GM23248 (cell line): Measurements from ENCODE around the gene FAM168B. TPM values are rescaled to one million over a fixed set of nuclear protein-coding genes. Genes with fewer than 3 reads are reported as not detected.

Experiments used
- DNase-seq: peaks from one replicate; pipeline ENCODE4 v3.0.0-alpha.2; 2015
- H2AFZ ChIP-seq: fragments of 200-600 bp; sonication (generic); 2 replicates; pipeline ENCODE4 v1.6.1; 2016; ENCODE audit warnings: antibody characterized with exemption
- H3F3A ChIP-seq: fragments of 200-600 bp; sonication (generic); 2 replicates; pipeline ENCODE4 v1.6.1; 2016; ENCODE audit warnings: mild to moderate bottlenecking, antibody characterized with exemption, mixed run types; ENCODE audit not compliant: insufficient read depth
- H3K27ac ChIP-seq: fragments of 200-600 bp; sonication (generic); 2 replicates; pipeline ENCODE4 v1.5.1; 2016; ENCODE audit warnings: mild to moderate bottlenecking
- H3K27me3 ChIP-seq: fragments of 200-600 bp; sonication (generic); replicated peaks from 2 replicates; pipeline ENCODE4 v1.6.1; 2016; ENCODE audit warnings: mild to moderate bottlenecking; ENCODE audit not compliant: insufficient read depth
- H3K36me3 ChIP-seq: fragments of 200-600 bp; sonication (generic); 2 replicates; pipeline ENCODE4 v1.6.1; 2016; ENCODE audit warnings: low read depth, mild to moderate bottlenecking
- H3K4me1 ChIP-seq: fragments of 200-600 bp; sonication (generic); 2 replicates; pipeline ENCODE4 v1.6.1; 2016; ENCODE audit warnings: mild to moderate bottlenecking; ENCODE audit not compliant: insufficient read depth
- H3K4me2 ChIP-seq: fragments of 200-600 bp; sonication (generic); one replicate; pipeline ENCODE4 v1.6.1; 2016; ENCODE audit warnings: mild to moderate bottlenecking; ENCODE audit not compliant: unreplicated experiment
- H3K4me3 ChIP-seq: fragments of 200-600 bp; sonication (generic); 2 replicates; pipeline ENCODE4 v1.5.1; 2016; ENCODE audit warnings: mild to moderate bottlenecking
- H3K79me2 ChIP-seq: fragments of 200-600 bp; sonication (generic); 2 replicates; pipeline ENCODE4 v1.6.1; 2016; ENCODE audit warnings: mild to moderate bottlenecking; ENCODE audit not compliant: insufficient read depth
- H3K9ac ChIP-seq: fragments of 200-600 bp; sonication (generic); 2 replicates; pipeline ENCODE4 v1.6.1; 2016; ENCODE audit warnings: mild to moderate bottlenecking
- H3K9me2 ChIP-seq: fragments of 200-600 bp; sonication (generic); 2 replicates; pipeline ENCODE4 v1.6.1; 2016; ENCODE audit warnings: mixed run types, mild to moderate bottlenecking, moderate library complexity; ENCODE audit not compliant: insufficient read depth
- H3K9me3 ChIP-seq: fragments of 200-600 bp; sonication (generic); one replicate; pipeline ENCODE4 v1.6.1; 2017; ENCODE audit warnings: low read depth
- H4K20me1 ChIP-seq: fragments of 200-600 bp; sonication (generic); 2 replicates; pipeline ENCODE4 v1.6.0; 2016; ENCODE audit not compliant: insufficient read depth
- EZH2 ChIP-seq: fragments of 200-600 bp; sonication (generic); IDR thresholded peaks from 2 replicates; pipeline ENCODE4 v1.6.1; 2018; ENCODE audit warnings: antibody characterized with exemption, mild to moderate bottlenecking; ENCODE audit not compliant: insufficient read depth, poor library complexity, severe bottlenecking
- EZH2phosphoT487 ChIP-seq: fragments of 200-600 bp; sonication (generic); IDR thresholded peaks from 2 replicates; pipeline ENCODE4 v1.6.1; 2018; ENCODE audit warnings: antibody characterized with exemption, moderate library complexity, mild to moderate bottlenecking, low read depth; ENCODE audit not compliant: insufficient read depth
- WGBS, 2 experiments: methylation state at CpG; one replicate each; pipeline ENCODE4 v1.1.6; 2015 to 2017; ENCODE audit warnings: low lambda C conversion rate in 2 of 2, low coverage in 1 of 2; ENCODE audit errors: missing lambda C conversion rate in 2 of 2; 5-methylcytosine and 5-hydroxymethylcytosine counted together
- in situ Hi-C: fragments of 300-500 bp; cut with MboI; formaldehyde crosslinking; loops from 2 replicates; pipeline ENCODE4 v1.15.0; 2020
- polyA plus RNA-seq: library from polyadenylated mRNA; unstranded; fragments of >200 nt; fragmentation: Nextera tagmentation; extraction: Ambion mirVana; gene quantifications from 2 replicates; pipeline ENCODE4 v1.2.1, GENCODE V29; 2016
- total RNA-seq: library from RNA; depleted of rRNA; stranded (reverse); fragments of >200 nt; shearing (Covaris generic); gene quantifications from 2 replicates; pipeline ENCODE4 v1.2.3, GENCODE V29; 2014

The FAM168B gene
- total and polyA plus RNA-seq, 2 experiments from 2014 or later, result 47.6 to 125 TPM

- Histone ChIP-seq H4K20me1 (no peaks in the 10 kb centered on the region), H3K4me1 (no peaks in the 10 kb centered on the region), H3K36me3 (peaks cover 40% of the 10 kb centered on the region; the same call in 1 of the 2 replicates), H3K9me3 (no peaks in the 10 kb centered on the region), H3K27ac (no peak overlapping the region), H3K9me2 (no peaks in the 10 kb centered on the region), H3K4me2 (no peak overlapping the region), H3K27me3 (no peaks in the 10 kb centered on the region), H3K4me3 (no peak overlapping the region), H2AFZ (no peak overlapping the region), H3F3A (peaks cover 5% of the 10 kb centered on the region; the same call in 1 of the 2 replicates), H3K79me2 (peaks cover 43% of the 10 kb centered on the region), H3K9ac (no peak overlapping the region)
- in situ Hi-C loops, result no loop called here
- WGBS, 2 experiments, result 95 to 98% methylated on average over 6 of the region's 6 CpGs
- TF ChIP-seq EZH2, result no peak
- no peak for TF ChIP-seq EZH2phosphoT487
- no peak for DNase-seq
Observed at GRCh38 chr2:131048641-131049040, 44.6 kb downstream of the FAM168B start.

GRCh38 chr2:131047920-131048560, 45.2 kb downstream of the FAM168B start:
- Histone ChIP-seq H3K36me3 (peaks cover 34% of the 10 kb centered on the region; the same call in 1 of the 2 replicates), H3K4me1 (no peaks in the 10 kb centered on the region), H3K4me3 (no peak overlapping the region), H3K9ac (no peak overlapping the region), H3K27me3 (no peaks in the 10 kb centered on the region), H4K20me1 (no peaks in the 10 kb centered on the region), H3F3A (peaks cover 5% of the 10 kb centered on the region; the same call in 1 of the 2 replicates), H3K9me2 (no peaks in the 10 kb centered on the region), H3K27ac (no peak overlapping the region), H3K79me2 (peaks cover 37% of the 10 kb centered on the region), H3K4me2 (no peak overlapping the region), H2AFZ (no peak overlapping the region), H3K9me3 (no peaks in the 10 kb centered on the region)
- TF ChIP-seq EZH2, result no peak
- no peak for TF ChIP-seq EZH2phosphoT487
- 79 to 84% methylated on average over 11 of the region's 11 CpGs for WGBS, 2 experiments
- in situ Hi-C loops, result no loop called here
- no peak for DNase-seq

GRCh38 chr2:131046918-131047652, 46.2 kb downstream of the FAM168B start:
- TF ChIP-seq EZH2phosphoT487, result no peak
- Histone ChIP-seq H3K4me2 (no peak overlapping the region), H3K79me2 (peaks cover 27% of the 10 kb centered on the region), H3K4me1 (peaks cover 2% of the 10 kb centered on the region; the same call in 1 of the 2 replicates), H3K9ac (no peak overlapping the region), H3K27ac (no peak overlapping the region), H3K9me3 (no peaks in the 10 kb centered on the region), H3K9me2 (no peaks in the 10 kb centered on the region), H3K4me3 (no peak overlapping the region), H2AFZ (no peak overlapping the region), H4K20me1 (no peaks in the 10 kb centered on the region), H3K27me3 (no peaks in the 10 kb centered on the region), H3K36me3 (peaks cover 31% of the 10 kb centered on the region; the same call in 1 of the 2 replicates), H3F3A (peaks cover 5% of the 10 kb centered on the region; the same call in 1 of the 2 replicates)
- 88 to 89% methylated on average over 18 of the region's 18 CpGs for WGBS, 2 experiments
- in situ Hi-C loops, result no loop called here
- DNase-seq, result no peak

- no peak overlapping the region for H3K9ac ChIP-seq
- no peaks in the 10 kb centered on the region for H4K20me1 ChIP-seq
- DNase-seq, result no peak
- H3K9me3 ChIP-seq, result no peaks in the 10 kb centered on the region
- H3K4me3 ChIP-seq, result no peak overlapping the region
- peaks cover 24% of the 10 kb centered on the region; the same call in 1 of the 2 replicates for H3K36me3 ChIP-seq
- in situ Hi-C loops, result no loop called here
- WGBS, 2 experiments, result 83% methylated on average over 29 to 32 of the region's 32 CpGs
- no peak overlapping the region for H2AFZ ChIP-seq
- no peaks in the 10 kb centered on the region for H3K9me2 ChIP-seq
- H3K27ac ChIP-seq, result no peak overlapping the region
- no peak overlapping the region for H3K4me2 ChIP-seq
- TF ChIP-seq EZH2 (no peak), EZH2phosphoT487 (no peak)
- no peaks in the 10 kb centered on the region for H3K27me3 ChIP-seq
- peaks cover 2% of the 10 kb centered on the region; the same call in 1 of the 2 replicates for H3K4me1 ChIP-seq
- peaks cover 5% of the 10 kb centered on the region; the same call in 1 of the 2 replicates for H3F3A ChIP-seq
- peaks cover 19% of the 10 kb centered on the region for H3K79me2 ChIP-seq
Observed at GRCh38 chr2:131046028-131046917, 47.0 kb downstream of the FAM168B start.
